ENCODE measurements around the gene MT1X. TPM values are rescaled to one million over a fixed set of nuclear protein-coding genes. Genes with fewer than 3 reads are reported as not detected.

Gene MT1X
- total RNA-seq = 22.9 and 26.2 TPM in 2 replicates

GRCh38 chr16:56681939-56682702 is at the start of gene MT1X:
TSS of gene MT1X (plus strand) at chr16:56682470. CDS start at chr16:56682541, 71 bp downstream.

GRCh38 chr16:56637814-56638750 is 44.2 kb upstream of the MT1X start, which contains the start of gene MT1A:
TSS of gene MT1A (plus strand) at chr16:56638666. CDS start at chr16:56638739, 73 bp downstream.

GRCh38 chr16:56651586-56651985 is 30.7 kb upstream of the MT1X start, which contains the start of gene MT1B:
TSS of gene MT1B (plus strand) at chr16:56651886. CDS start at chr16:56651954, 68 bp downstream.

GRCh38 chr16:56657555-56658326 is 24.5 kb upstream of the MT1X start, which contains the start of gene MT1F:
TSS of gene MT1F (plus strand) at chr16:56657959. CDS start at chr16:56658059, 100 bp downstream.

GRCh38 chr16:56667581-56668571 is 14.4 kb upstream of the MT1X start, which contains the start of gene MT1G:
TSS of gene MT1G (minus strand) at chr16:56668065. CDS start at chr16:56667993, 72 bp downstream.

GRCh38 chr16:56669005-56669839 is 13.0 kb upstream of the MT1X start, which contains the start of gene MT1H:
TSS of gene MT1H (plus strand) at chr16:56669814. CDS start at chr16:56669885, 71 bp downstream.

GRCh38 chr16:56729735-56730662 is 47.7 kb downstream of the MT1X start, which contains the start of gene NUP93:
TSS of gene NUP93 (plus strand) at chr16:56730129. CDS start at chr16:56748248, 18,119 bp downstream.

Other genes starting within 250 kb of the MT1X start
- 64.6 and 65.8 TPM in 2 replicates for gene NUDT21, start 231.1 kb upstream of the MT1X start, total RNA-seq
- 51.6 and 54.3 TPM in 2 replicates for gene OGFOD1, start 230.9 kb upstream of the MT1X start, total RNA-seq
- 27.1 and 31.3 TPM in 2 replicates for gene BBS2, start 162.4 kb upstream of the MT1X start, total RNA-seq
- gene MT4, start 117.4 kb upstream of the MT1X start, total RNA-seq = not detected in 2 replicates
- gene MT3, start 92.9 kb upstream of the MT1X start, total RNA-seq = not detected in 2 replicates
- gene MT2A, start 73.9 kb upstream of the MT1X start, total RNA-seq = 575 and 702 TPM in 2 replicates
- gene MT1E, start 56.7 kb upstream of the MT1X start, total RNA-seq = 230 and 306 TPM in 2 replicates
- 4.3 and 13.9 TPM in 2 replicates for gene MT1M, start 49.8 kb upstream of the MT1X start, total RNA-seq
- 14.0 and 20.5 TPM in 2 replicates for gene MT1A, start 43.8 kb upstream of the MT1X start, total RNA-seq
- gene MT1B, start 30.6 kb upstream of the MT1X start, total RNA-seq = not detected in 2 replicates
- gene MT1F, start 24.5 kb upstream of the MT1X start, total RNA-seq = 2.0 and 2.9 TPM in 2 replicates
- gene MT1G, start 14.4 kb upstream of the MT1X start, total RNA-seq = 0.60 TPM in 1 of 2 replicates, not detected in the other
- not detected in 2 replicates for gene MT1H, start 12.7 kb upstream of the MT1X start, total RNA-seq
- gene NUP93, start 47.7 kb downstream of the MT1X start, total RNA-seq = 86.7 and 90.3 TPM in 2 replicates
- 0.20 TPM in 1 of 2 replicates, not detected in the other for gene SLC12A3, start 182.7 kb downstream of the MT1X start, total RNA-seq
- gene HERPUD1, start 249.7 kb downstream of the MT1X start, total RNA-seq = 82.0 and 112 TPM in 2 replicates

Measured in mammary microvascular endothelial cell (primary cell).